Activated B cell treated with CpG ODN at 0.5 μM for 24 hours (primary cell): ENCODE results near the gene NGLY1. TPM values are rescaled to one million over a fixed set of nuclear protein-coding genes. Genes with fewer than 3 reads are reported as not detected.

ENCODE experiments used
- ATAC-seq: fragments of 200-7000 bp; cut with Tn5 transposase; one replicate; pipeline ENCODE4 v1.10.0; 2021; ENCODE audit warnings: low read depth, mild to moderate bottlenecking, moderate library complexity
- CTCF ChIA-PET: fragments of 350-600 bp; sonication (Branson Sonifier 250); formaldehyde crosslinking; loops from one replicate; lab custom pipeline; 2021; ENCODE audit warnings: antibody characterized with exemption; lab: Charles Lee
- POLR2A ChIA-PET: fragments of 350-600 bp; sonication (Branson Sonifier 250); formaldehyde crosslinking; loops from one replicate; lab custom pipeline; 2021; ENCODE audit warnings: antibody characterized with exemption; lab: Charles Lee
- DNase-seq: peaks from one replicate; pipeline ENCODE4 v3.0.0; 2022
- H3K27ac Mint-ChIP-seq: one replicate; pipeline ENCODE4 v1.8.0; 2020; ENCODE audit warnings: mixed read lengths
- H3K27me3 Mint-ChIP-seq: one replicate; pipeline ENCODE4 v1.8.0; 2021; ENCODE audit warnings: mixed read lengths
- H3K36me3 Mint-ChIP-seq: one replicate; pipeline ENCODE4 v1.8.0; 2021; ENCODE audit warnings: low read depth, mixed read lengths
- H3K4me1 Mint-ChIP-seq: one replicate; pipeline ENCODE4 v1.8.0; 2021; ENCODE audit warnings: mixed read lengths
- H3K4me3 Mint-ChIP-seq: one replicate; pipeline ENCODE4 v1.8.0; 2020; ENCODE audit warnings: mild to moderate bottlenecking, mixed read lengths
- H3K9me3 Mint-ChIP-seq: one replicate; pipeline ENCODE4 v1.8.0; 2020; ENCODE audit warnings: mixed read lengths
- intact Hi-C: fragments of 100-400 bp; cut with micrococcal nuclease; formaldehyde crosslinking; loops from one replicate; pipeline ENCODE4 v1.15.1; 2024
- total RNA-seq: library from RNA; stranded (reverse); gene quantifications from 2 replicates; pipeline ENCODE4 v1.2.3, GENCODE V29; 2022
- TF ChIP-seq, protein P1 (sequence below): fragments of 200-600 bp; IDR thresholded peaks from one replicate; pipeline ENCODE4 v1.8.0; 2022; ENCODE audit warnings: antibody characterized with exemption, mild to moderate bottlenecking

The NGLY1 gene
- total RNA-seq, 1 donor from 2014 or later, result 127 TPM

- Mint-ChIP-seq H3K4me3 (peak overlapping the region; percentile 86), H3K4me1 (peaks cover 58% of the 10 kb centered on the region), H3K27me3 (no peaks in the 10 kb centered on the region), H3K36me3 (peaks cover 39% of the 10 kb centered on the region), H3K27ac (peak overlapping the region; percentile 97), H3K9me3 (no peaks in the 10 kb centered on the region)
- DNase-seq (no peak), ATAC-seq (no peak)
- POLR2A ChIA-PET, result interaction anchor here (0.7 to 2.6 kb wide), 7 partner anchors 9 to 147 kb away, joined by 3 to 34 read pairs (median 5); partner anchors contain the start of gene OXSM
- TF ChIP-seq, protein P1, sequence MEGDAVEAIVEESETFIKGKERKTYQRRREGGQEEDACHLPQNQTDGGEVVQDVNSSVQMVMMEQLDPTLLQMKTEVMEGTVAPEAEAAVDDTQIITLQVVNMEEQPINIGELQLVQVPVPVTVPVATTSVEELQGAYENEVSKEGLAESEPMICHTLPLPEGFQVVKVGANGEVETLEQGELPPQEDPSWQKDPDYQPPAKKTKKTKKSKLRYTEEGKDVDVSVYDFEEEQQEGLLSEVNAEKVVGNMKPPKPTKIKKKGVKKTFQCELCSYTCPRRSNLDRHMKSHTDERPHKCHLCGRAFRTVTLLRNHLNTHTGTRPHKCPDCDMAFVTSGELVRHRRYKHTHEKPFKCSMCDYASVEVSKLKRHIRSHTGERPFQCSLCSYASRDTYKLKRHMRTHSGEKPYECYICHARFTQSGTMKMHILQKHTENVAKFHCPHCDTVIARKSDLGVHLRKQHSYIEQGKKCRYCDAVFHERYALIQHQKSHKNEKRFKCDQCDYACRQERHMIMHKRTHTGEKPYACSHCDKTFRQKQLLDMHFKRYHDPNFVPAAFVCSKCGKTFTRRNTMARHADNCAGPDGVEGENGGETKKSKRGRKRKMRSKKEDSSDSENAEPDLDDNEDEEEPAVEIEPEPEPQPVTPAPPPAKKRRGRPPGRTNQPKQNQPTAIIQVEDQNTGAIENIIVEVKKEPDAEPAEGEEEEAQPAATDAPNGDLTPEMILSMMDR, result no peak
- intact Hi-C loops, result loop anchor here (1.0 to 10.0 kb wide), 3 partner anchors 9 to 1286 kb away; partner anchors contain the start of genes OXSM and THRB
- CTCF ChIA-PET, result interaction anchor here (0.7 to 1.1 kb wide), 2 partner anchors 74 to 133 kb away, joined by 3 to 4 read pairs; no protein-coding TSS in a partner anchor
Observed at GRCh38 chr3:25781145-25781757, 2.0 kb downstream of the NGLY1 start.

DNA sequence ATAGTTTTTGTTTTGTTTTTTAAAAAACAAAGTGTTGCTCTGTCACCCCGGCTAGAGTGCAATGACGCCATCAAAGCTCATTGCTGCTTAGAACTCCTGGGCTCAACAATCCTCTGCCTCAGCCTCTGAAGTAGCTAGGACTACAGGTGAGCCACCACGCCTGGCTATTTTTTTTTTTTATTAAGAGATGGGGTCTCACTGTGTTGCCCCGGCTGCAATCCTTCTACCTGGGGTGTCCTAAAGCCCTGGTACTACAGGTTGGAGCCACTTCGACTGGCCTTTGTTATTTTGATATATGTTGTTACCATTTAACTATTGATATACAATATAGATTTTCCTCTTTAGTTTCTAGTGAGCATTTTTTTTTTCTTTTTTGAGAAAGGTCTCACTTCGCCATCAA lies 2.6 kb downstream of the NGLY1 start:
- no peaks in the 10 kb centered on the region for H3K9me3 Mint-ChIP-seq
- intact Hi-C loops, result loop anchor here (1.0 to 10.0 kb wide), 3 partner anchors 10 to 1286 kb away; partner anchors contain the start of genes OXSM and THRB
- no peak for ATAC-seq
- ChIA-PET CTCF (interaction anchor here (1.1 kb wide), 1 partner anchor 75 kb away, joined by 4 read pairs; no protein-coding TSS in a partner anchor), POLR2A (interaction anchor here (0.8 to 2.6 kb wide), 3 partner anchors 9 to 23 kb away, joined by 3 to 34 read pairs (median 5); partner anchors contain the start of gene OXSM)
- peak overlapping the region; percentile 97 for H3K27ac Mint-ChIP-seq
- H3K27me3 Mint-ChIP-seq, result no peaks in the 10 kb centered on the region
- H3K4me1 Mint-ChIP-seq, result peaks cover 60% of the 10 kb centered on the region
- H3K4me3 Mint-ChIP-seq, result peak overlapping the region; percentile 86
- H3K36me3 Mint-ChIP-seq, result peaks cover 45% of the 10 kb centered on the region
- no peak for DNase-seq
- TF ChIP-seq, protein P1, result no peak

- H3K4me3 Mint-ChIP-seq, result no peak overlapping the region
- peaks cover 72% of the 10 kb centered on the region for H3K36me3 Mint-ChIP-seq
- DNase-seq (no peak), ATAC-seq (peak; percentile 56)
- H3K27ac Mint-ChIP-seq, result no peak overlapping the region
- peaks cover 43% of the 10 kb centered on the region for H3K4me1 Mint-ChIP-seq
- CTCF ChIA-PET, result no interaction called here
- H3K27me3 Mint-ChIP-seq, result no peaks in the 10 kb centered on the region
- POLR2A ChIA-PET, result no interaction called here
- TF ChIP-seq, protein P1, result no peak
- intact Hi-C loops, result no loop called here
- peaks cover 2% of the 10 kb centered on the region for H3K9me3 Mint-ChIP-seq
Observed at GRCh38 chr3:25775936-25776335, 7.3 kb downstream of the NGLY1 start.

DNA sequence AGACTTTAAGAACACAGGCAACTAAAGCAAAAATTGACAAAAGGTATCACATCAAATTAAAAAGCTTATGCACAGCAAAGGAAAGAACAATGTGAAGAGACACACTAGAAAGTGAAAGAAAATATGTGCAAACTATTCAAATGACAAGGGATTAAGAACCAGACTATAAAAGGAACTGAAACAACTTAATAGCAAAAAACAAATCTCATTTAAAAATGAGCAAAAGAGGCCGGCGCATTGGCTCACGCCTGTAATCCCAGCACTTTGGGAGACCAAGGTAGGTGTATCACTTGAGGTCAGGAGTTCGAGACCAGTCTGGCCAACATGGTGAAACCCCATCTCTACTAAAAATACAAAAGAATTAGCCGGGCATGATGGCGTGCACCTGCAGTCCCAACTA lies 14.4 kb downstream of the NGLY1 start:
- Mint-ChIP-seq H3K4me1 (peaks cover 44% of the 10 kb centered on the region), H3K36me3 (peaks cover 43% of the 10 kb centered on the region), H3K4me3 (peak overlapping the region; percentile 79), H3K27me3 (no peaks in the 10 kb centered on the region), H3K9me3 (peaks cover 2% of the 10 kb centered on the region), H3K27ac (peak overlapping the region; percentile 92)
- ATAC-seq (peak; percentile 92), DNase-seq (no peak)
- intact Hi-C loops, result loop anchor here (1.0 to 5.0 kb wide), 4 partner anchors 12 to 104 kb away; partner anchors contain the start of gene OXSM
- TF ChIP-seq, protein P1, result no peak
- POLR2A ChIA-PET, result interaction anchor here (0.8 to 3.9 kb wide), 6 partner anchors 9 to 105 kb away, joined by 3 to 40 read pairs (median 5); partner anchors contain the start of genes NGLY1 and OXSM
- CTCF ChIA-PET, result interaction anchor here (0.7 kb wide), 1 partner anchor 15 kb away, joined by 3 read pairs; no protein-coding TSS in a partner anchor

DNA sequence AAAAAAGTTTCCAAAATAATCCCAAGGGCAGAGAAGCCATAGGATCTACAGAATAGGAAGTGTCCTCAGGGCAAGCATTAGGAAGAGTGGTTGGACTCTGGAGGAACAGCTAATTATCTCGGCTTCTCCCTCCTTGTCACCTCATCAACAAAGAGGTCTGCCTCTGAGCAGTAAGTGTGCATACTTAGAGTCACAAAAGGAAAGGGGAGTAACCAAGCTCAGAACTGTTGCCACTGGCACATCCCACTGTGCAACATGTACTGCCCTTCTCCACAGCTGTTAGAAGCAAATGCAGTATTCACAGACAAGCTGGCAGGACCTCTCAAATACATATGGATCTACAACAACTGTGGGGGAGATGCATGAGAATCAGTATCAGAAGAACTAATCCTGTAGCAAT lies 31.5 kb downstream of the NGLY1 start:
- no peak for ATAC-seq
- CTCF ChIA-PET, result no interaction called here
- H3K4me1 Mint-ChIP-seq, result no peaks in the 10 kb centered on the region

More for the DNA sequence above, 31.5 kb downstream of the NGLY1 start:
- H3K27me3 Mint-ChIP-seq, result no peaks in the 10 kb centered on the region
- H3K4me3 Mint-ChIP-seq, result no peak overlapping the region
- peak overlapping the region; percentile 42 for H3K27ac Mint-ChIP-seq
- TF ChIP-seq, protein P1, result no peak
- intact Hi-C loops, result no loop called here
- no peaks in the 10 kb centered on the region for H3K9me3 Mint-ChIP-seq
- POLR2A ChIA-PET, result no interaction called here
- peaks cover 77% of the 10 kb centered on the region for H3K36me3 Mint-ChIP-seq
- DNase-seq, result no peak
